DND-41 (cell line): ENCODE measurements around the gene TAS1R3.

ENCODE experiments used
- EZH2 ChIP-seq: IDR thresholded peaks from 3 replicates; pipeline ENCODE4 v1.6.1; 2012; ENCODE audit warnings: borderline replicate concordance, low read depth, mild to moderate bottlenecking, moderate library complexity, low read length, inconsistent platforms; ENCODE audit not compliant: severe bottlenecking
- TF ChIP-seq, protein P1 (sequence below): IDR thresholded peaks from 2 replicates; pipeline ENCODE4 v1.5.1; 2012; ENCODE audit warnings: borderline replicate concordance, low read length, moderate library complexity, mild to moderate bottlenecking; ENCODE audit not compliant: poor library complexity, severe bottlenecking; ENCODE audit errors: extremely low read depth

DNA sequence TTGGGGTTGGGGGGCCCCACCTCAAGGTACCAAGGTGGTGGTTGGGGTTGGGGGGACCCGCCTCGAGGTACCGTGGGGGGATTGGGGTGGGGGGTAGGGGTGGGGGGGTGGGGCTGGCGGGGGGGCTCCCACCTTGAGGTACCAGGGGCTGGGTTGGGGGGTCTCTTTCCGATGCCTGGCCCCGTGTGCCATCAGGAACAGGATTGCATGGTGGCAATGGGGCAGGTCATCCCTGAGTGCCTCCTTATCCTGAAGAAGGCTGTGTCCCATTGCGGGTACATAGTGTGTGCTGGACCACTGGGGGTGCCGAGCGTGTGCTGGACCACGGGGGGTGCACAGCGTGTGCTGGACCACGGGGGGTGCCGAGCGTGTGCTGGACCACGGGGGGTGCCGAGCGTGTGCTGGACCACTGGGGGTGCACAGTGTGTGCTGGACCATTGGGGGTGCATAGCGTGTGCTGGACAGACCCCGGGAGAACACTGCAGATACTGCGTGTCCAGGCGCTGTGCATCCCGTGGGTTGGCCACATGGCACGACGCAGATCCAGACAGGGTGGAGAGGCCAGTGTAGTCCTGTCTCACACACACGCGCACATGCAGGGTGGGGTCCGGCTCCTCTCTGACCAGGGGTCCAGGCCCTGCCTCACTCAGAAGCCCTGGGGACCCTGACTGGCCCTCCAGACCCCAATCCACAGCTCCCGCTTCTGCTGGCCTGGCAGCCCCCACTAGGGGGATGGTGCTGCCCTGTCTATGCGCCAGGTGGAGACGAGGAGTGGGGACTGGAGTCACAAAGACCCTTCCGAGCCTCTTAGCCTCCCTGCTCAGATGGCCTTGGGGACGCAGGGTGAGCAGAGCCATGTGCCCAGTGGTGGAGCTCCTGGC is 46.6 kb upstream of the TAS1R3 start:
- no peak for TF ChIP-seq EZH2
- TF ChIP-seq, protein P1, sequence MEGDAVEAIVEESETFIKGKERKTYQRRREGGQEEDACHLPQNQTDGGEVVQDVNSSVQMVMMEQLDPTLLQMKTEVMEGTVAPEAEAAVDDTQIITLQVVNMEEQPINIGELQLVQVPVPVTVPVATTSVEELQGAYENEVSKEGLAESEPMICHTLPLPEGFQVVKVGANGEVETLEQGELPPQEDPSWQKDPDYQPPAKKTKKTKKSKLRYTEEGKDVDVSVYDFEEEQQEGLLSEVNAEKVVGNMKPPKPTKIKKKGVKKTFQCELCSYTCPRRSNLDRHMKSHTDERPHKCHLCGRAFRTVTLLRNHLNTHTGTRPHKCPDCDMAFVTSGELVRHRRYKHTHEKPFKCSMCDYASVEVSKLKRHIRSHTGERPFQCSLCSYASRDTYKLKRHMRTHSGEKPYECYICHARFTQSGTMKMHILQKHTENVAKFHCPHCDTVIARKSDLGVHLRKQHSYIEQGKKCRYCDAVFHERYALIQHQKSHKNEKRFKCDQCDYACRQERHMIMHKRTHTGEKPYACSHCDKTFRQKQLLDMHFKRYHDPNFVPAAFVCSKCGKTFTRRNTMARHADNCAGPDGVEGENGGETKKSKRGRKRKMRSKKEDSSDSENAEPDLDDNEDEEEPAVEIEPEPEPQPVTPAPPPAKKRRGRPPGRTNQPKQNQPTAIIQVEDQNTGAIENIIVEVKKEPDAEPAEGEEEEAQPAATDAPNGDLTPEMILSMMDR, result no peak
